GM19452 (cell line): ENCODE measurements around the gene TSPY9.
"Not testable (repeated sequence)": the region's sequence is repeated elsewhere in the genome, so short reads cannot be mapped to it uniquely, and the experiment has no call there.

Experiments
- ATAC-seq: cut with Tn5 transposase; IDR thresholded peaks from one replicate; pipeline ENCODE4 v1.9.1; 2021; ENCODE audit not compliant: unreplicated experiment

The TSPY9 gene

GRCh38 chrY:9486967-9487366, at the start of gene TSPY9:
Gene TSPY9 (plus strand): TSS chrY:9487267. CDS start chrY:9487313, 46 bp downstream.
- not testable (repeated sequence) for ATAC-seq

GRCh38 chrY:9466655-9467054, 20.4 kb upstream of the TSPY9 start, which contains the start of gene TSPY1:
Gene TSPY1 (plus strand): TSS chrY:9466955. CDS start chrY:9467001, 46 bp downstream.
- ATAC-seq: not testable (repeated sequence)

- not testable (repeated sequence) for ATAC-seq
These were observed 17.3 kb downstream of the TSPY9 start for GRCh38 chrY:9504396-9504795.

GRCh38 chrY:9516287-9516686, 29.2 kb downstream of the TSPY9 start:
- not testable (repeated sequence) for ATAC-seq

- ATAC-seq: not testable (repeated sequence)
These were observed 40.5 kb downstream of the TSPY9 start, which contains the start of gene TSPY10 for GRCh38 chrY:9527580-9527979. Gene TSPY10 (plus strand): TSS chrY:9527880. CDS start chrY:9527926, 46 bp downstream.
